GM23338 (cell line): ENCODE results near the gene OR8D2. TPM values are rescaled to one million over a fixed set of nuclear protein-coding genes. Genes with fewer than 3 reads are reported as not detected.
A peak's percentile ranks its signal among the peaks of the same experiment; 100 is the strongest.

Source experiments
- ATAC-seq: fragments of 200-7000 bp; cut with Tn5 transposase; 3 replicates; pipeline ENCODE4 v1.9.1; 2020
- DNase-seq: peaks from one replicate; pipeline ENCODE4 v3.0.0-alpha.2; 2015; ENCODE audit warnings: low spot score
- H2AFZ ChIP-seq: fragments of 200-600 bp; sonication (generic); 2 replicates; pipeline ENCODE4 v1.8.0; 2016; ENCODE audit warnings: antibody characterized with exemption, mild to moderate bottlenecking, moderate library complexity
- H3F3A ChIP-seq: fragments of 200-600 bp; sonication (generic); replicated peaks from 2 replicates; pipeline ENCODE4 v1.8.0; 2017; ENCODE audit warnings: antibody characterized with exemption, mixed run types, low read depth
- H3K27ac ChIP-seq: fragments of 200-600 bp; sonication (generic); 2 replicates; pipeline ENCODE4 v1.6.1; 2016; ENCODE audit warnings: low read depth
- H3K27me3 ChIP-seq: fragments of 200-600 bp; sonication (generic); 2 replicates; pipeline ENCODE4 v1.8.0; 2016; ENCODE audit warnings: mild to moderate bottlenecking, mixed run types, moderate library complexity; ENCODE audit not compliant: insufficient read depth
- H3K36me3 ChIP-seq: fragments of 200-600 bp; sonication (generic); 2 replicates; pipeline ENCODE4 v1.8.0; 2016; ENCODE audit warnings: mild to moderate bottlenecking; ENCODE audit not compliant: insufficient read depth
- H3K4me1 ChIP-seq: fragments of 200-600 bp; sonication (generic); 2 replicates; pipeline ENCODE4 v1.8.0; 2016; ENCODE audit warnings: mild to moderate bottlenecking, moderate library complexity; ENCODE audit not compliant: insufficient read depth
- H3K4me2 ChIP-seq: fragments of 200-600 bp; sonication (generic); 2 replicates; pipeline ENCODE4 v1.7.1; 2017; ENCODE audit warnings: mixed run types
- H3K4me3 ChIP-seq: fragments of 200-600 bp; sonication (generic); 2 replicates; pipeline ENCODE4 v1.6.1; 2016; ENCODE audit warnings: mixed run types
- H3K79me2 ChIP-seq: fragments of 200-600 bp; sonication (generic); replicated peaks from 2 replicates; pipeline ENCODE4 v1.8.0; 2017; ENCODE audit warnings: mild to moderate bottlenecking; ENCODE audit not compliant: insufficient read depth
- H3K9me2 ChIP-seq: fragments of 200-600 bp; sonication (generic); 2 replicates; pipeline ENCODE4 v1.8.0; 2017; ENCODE audit not compliant: insufficient read depth
- H4K20me1 ChIP-seq: fragments of 200-600 bp; sonication (generic); replicated peaks from 2 replicates; pipeline ENCODE4 v1.8.0; 2017; ENCODE audit warnings: mild to moderate bottlenecking; ENCODE audit not compliant: insufficient read depth
- H3K27ac Mint-ChIP-seq: 2 replicates; pipeline ENCODE4 v1.8.0; 2020; ENCODE audit warnings: inconsistent platforms, mild to moderate bottlenecking, moderate library complexity, mixed read lengths
- H3K27me3 Mint-ChIP-seq: 3 replicates; pipeline ENCODE4 v1.8.0; 2022; ENCODE audit warnings: low read depth, mild to moderate bottlenecking, moderate library complexity, mixed read lengths, inconsistent platforms; ENCODE audit not compliant: insufficient read depth, poor library complexity
- H3K36me3 Mint-ChIP-seq: 3 replicates; pipeline ENCODE4 v1.8.0; 2021; ENCODE audit warnings: low read depth, mild to moderate bottlenecking, inconsistent platforms, moderate library complexity, mixed read lengths
- H3K4me1 Mint-ChIP-seq: 3 replicates; pipeline ENCODE4 v1.8.0; 2020; ENCODE audit warnings: mild to moderate bottlenecking, inconsistent platforms, mixed read lengths
- H3K4me3 Mint-ChIP-seq: 3 replicates; pipeline ENCODE4 v1.8.0; 2021; ENCODE audit warnings: moderate library complexity, mild to moderate bottlenecking, inconsistent platforms, mixed read lengths
- H3K9me3 Mint-ChIP-seq: 3 replicates; pipeline ENCODE4 v1.8.0; 2020; ENCODE audit warnings: moderate library complexity, mild to moderate bottlenecking, inconsistent platforms, mixed read lengths
- JUNB ChIP-seq: IDR thresholded peaks from one replicate; pipeline ENCODE4 v1.6.1; 2016; ENCODE audit warnings: antibody characterized with exemption; ENCODE audit not compliant: unreplicated experiment
- STAT1 ChIP-seq: IDR thresholded peaks from one replicate; pipeline ENCODE4 v1.6.1; 2016; ENCODE audit warnings: antibody characterized with exemption; ENCODE audit not compliant: unreplicated experiment
- ZNF114 ChIP-seq: fragments of 250-450 bp; sonication (Bioruptor Pico); IDR thresholded peaks from 2 replicates; pipeline ENCODE4 v1.5.0; 2020; ENCODE audit warnings: mild to moderate bottlenecking, moderate library complexity
- ZNF331 ChIP-seq: fragments of 250-450 bp; sonication (Bioruptor Pico); IDR thresholded peaks from 2 replicates; pipeline ENCODE4 v1.5.0; 2020; ENCODE audit warnings: low read depth, mild to moderate bottlenecking, moderate library complexity
- polyA plus RNA-seq: library from polyadenylated mRNA; unstranded; fragments of >200 nt; fragmentation: Nextera tagmentation; extraction: Ambion mirVana; gene quantifications from 2 replicates; pipeline ENCODE4 v1.2.1, GENCODE V29; 2016
- total RNA-seq: library from RNA; depleted of rRNA; stranded (reverse); fragments of >200 nt; shearing (Covaris generic); gene quantifications from 2 replicates; pipeline ENCODE4 v1.2.3, GENCODE V29; 2014
- TF ChIP-seq, protein P1 (sequence below), 2 experiments: fragments of 200-600 bp in 1 of 2; sonication (generic) in 1 of 2; conservative IDR thresholded peaks; 2 replicates each; pipeline versions ENCODE4 v1.5.1 to v1.6.1; 2016 to 2017; ENCODE audit warnings: antibody characterized with exemption in 2 of 2, low read depth in 2 of 2, mild to moderate bottlenecking in 2 of 2, moderate library complexity in 1 of 2
- TF ChIP-seq, protein P2 (sequence below): IDR thresholded peaks from 2 replicates; pipeline ENCODE4 v1.6.1; 2016; ENCODE audit warnings: antibody characterized with exemption
- TF ChIP-seq, protein P3 (sequence below): fragments of 250-450 bp; sonication (Bioruptor Pico); IDR thresholded peaks from 2 replicates; pipeline ENCODE4 v1.5.0; 2020; ENCODE audit warnings: mild to moderate bottlenecking, moderate library complexity
- TF ChIP-seq, protein P4 (sequence below): IDR thresholded peaks from one replicate; pipeline ENCODE4 v1.6.1; 2018; ENCODE audit warnings: antibody characterized with exemption; ENCODE audit not compliant: unreplicated experiment

Gene OR8D2
- total and polyA plus RNA-seq, 2 experiments from 2014 or later = not detected

DNA sequence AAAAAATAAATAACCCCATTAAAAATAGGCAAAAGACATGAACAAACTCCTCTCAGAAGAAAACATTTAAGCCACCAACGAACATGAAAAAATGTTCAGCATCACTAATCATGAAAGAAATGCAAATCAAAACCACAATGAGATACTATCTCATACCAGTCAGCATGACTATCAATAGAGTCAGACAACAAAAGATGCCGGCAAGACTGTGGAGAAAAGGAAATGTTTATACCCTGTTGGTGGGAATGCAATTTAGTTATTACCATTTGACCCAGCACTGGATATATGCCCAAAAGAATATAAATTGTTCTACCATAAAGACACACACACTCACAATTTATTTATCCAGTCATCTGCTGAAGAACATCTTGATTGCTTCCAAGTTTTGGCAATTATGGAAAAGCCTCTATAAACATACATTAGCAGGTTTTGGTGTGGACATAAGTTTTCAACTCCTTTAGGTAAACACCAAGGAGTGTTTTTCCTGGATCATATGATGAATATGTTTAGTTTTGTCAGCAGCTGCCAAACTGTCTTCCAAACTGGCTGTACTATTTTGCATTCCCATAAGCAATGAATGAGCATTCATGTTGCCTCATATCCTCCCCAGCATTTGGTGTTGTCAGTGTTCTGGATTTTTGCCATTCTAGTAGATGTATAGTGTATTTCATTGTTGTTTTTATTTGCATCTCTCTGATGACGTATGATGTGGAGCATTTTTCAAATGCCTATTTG, 34.2 kb downstream of the OR8D2 start:
- H3K36me3 ChIP-seq = 0 out of 2 replicates have a peak, but pooled peaks cover 3% of the 10 kb centered on the region
- Mint-ChIP-seq H3K4me1 (no peaks in the 10 kb centered on the region), H3K36me3 (peaks cover 8% of the 10 kb centered on the region; the same call in 2 of the 3 replicates), H3K27me3 (peaks cover 6% of the 10 kb centered on the region), H3K4me3 (no peak overlapping the region), H3K27ac (no peak overlapping the region), H3K9me3 (peaks cover 38% of the 10 kb centered on the region)
- no peaks in the 10 kb centered on the region for H3K4me1 ChIP-seq
- no peak overlapping the region for H3K4me2 ChIP-seq
- H3K27ac ChIP-seq = no peak overlapping the region
- TF ChIP-seq STAT1 (no peak), ZNF331 (CRISPR knock-in tag) (no peak)
- TF ChIP-seq, protein P1, sequence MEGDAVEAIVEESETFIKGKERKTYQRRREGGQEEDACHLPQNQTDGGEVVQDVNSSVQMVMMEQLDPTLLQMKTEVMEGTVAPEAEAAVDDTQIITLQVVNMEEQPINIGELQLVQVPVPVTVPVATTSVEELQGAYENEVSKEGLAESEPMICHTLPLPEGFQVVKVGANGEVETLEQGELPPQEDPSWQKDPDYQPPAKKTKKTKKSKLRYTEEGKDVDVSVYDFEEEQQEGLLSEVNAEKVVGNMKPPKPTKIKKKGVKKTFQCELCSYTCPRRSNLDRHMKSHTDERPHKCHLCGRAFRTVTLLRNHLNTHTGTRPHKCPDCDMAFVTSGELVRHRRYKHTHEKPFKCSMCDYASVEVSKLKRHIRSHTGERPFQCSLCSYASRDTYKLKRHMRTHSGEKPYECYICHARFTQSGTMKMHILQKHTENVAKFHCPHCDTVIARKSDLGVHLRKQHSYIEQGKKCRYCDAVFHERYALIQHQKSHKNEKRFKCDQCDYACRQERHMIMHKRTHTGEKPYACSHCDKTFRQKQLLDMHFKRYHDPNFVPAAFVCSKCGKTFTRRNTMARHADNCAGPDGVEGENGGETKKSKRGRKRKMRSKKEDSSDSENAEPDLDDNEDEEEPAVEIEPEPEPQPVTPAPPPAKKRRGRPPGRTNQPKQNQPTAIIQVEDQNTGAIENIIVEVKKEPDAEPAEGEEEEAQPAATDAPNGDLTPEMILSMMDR (conservative IDR thresholded peaks at IDR 0.05; ENCODE audit: low read depth in 2 of 2) = no peak
- TF ChIP-seq, protein P2, sequence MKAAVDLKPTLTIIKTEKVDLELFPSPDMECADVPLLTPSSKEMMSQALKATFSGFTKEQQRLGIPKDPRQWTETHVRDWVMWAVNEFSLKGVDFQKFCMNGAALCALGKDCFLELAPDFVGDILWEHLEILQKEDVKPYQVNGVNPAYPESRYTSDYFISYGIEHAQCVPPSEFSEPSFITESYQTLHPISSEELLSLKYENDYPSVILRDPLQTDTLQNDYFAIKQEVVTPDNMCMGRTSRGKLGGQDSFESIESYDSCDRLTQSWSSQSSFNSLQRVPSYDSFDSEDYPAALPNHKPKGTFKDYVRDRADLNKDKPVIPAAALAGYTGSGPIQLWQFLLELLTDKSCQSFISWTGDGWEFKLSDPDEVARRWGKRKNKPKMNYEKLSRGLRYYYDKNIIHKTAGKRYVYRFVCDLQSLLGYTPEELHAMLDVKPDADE = no peak
- DNase-seq (no peak), ATAC-seq (no peak)
- no peaks in the 10 kb centered on the region for H4K20me1 ChIP-seq
- no peaks in the 10 kb centered on the region for H3K79me2 ChIP-seq
- H3K4me3 ChIP-seq = no peak overlapping the region
- H3K9me2 ChIP-seq = no peaks in the 10 kb centered on the region; the same call in 1 of the 2 replicates
- no peaks in the 10 kb centered on the region for H3K27me3 ChIP-seq
- no peak overlapping the region for H2AFZ ChIP-seq
- no peaks in the 10 kb centered on the region for H3F3A ChIP-seq

DNA sequence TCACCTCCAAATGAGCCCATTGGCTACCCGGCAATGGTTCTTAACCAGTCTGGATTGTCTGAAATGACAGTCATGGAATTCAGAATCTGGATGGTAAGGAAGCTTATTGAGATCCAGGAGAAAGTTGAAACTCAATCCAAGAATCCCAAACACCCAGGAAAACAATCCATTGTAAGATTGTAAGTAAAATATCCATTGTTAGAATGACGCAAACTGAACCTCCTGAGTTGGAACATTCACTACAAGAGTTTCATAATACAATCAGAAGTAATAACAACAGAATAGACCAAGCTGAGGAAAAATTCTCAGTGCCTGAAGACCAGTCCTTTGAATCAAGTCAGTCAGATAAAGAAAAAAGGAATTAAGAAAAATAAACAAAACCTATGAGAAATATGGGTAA, 41.7 kb downstream of the OR8D2 start:
- Mint-ChIP-seq H3K4me1 (peaks cover 10% of the 10 kb centered on the region), H3K9me3 (peaks cover 26% of the 10 kb centered on the region), H3K27ac (no peak overlapping the region), H3K36me3 (peaks cover 5% of the 10 kb centered on the region), H3K4me3 (no peak overlapping the region), H3K27me3 (peaks cover 1% of the 10 kb centered on the region)
- H2AFZ ChIP-seq = peak overlapping the region; percentile 11; the same call in 1 of the 2 replicates
- no peaks in the 10 kb centered on the region for H3K79me2 ChIP-seq
- no peak overlapping the region for H3K27ac ChIP-seq
- no peak overlapping the region for H3K4me2 ChIP-seq
- DNase-seq (no peak), ATAC-seq (no peak)
- peaks cover 14% of the 10 kb centered on the region for H3K4me1 ChIP-seq
- no peak overlapping the region for H3K4me3 ChIP-seq
- no peaks in the 10 kb centered on the region; the same call in none of the 2 replicates for H3K9me2 ChIP-seq
- no peaks in the 10 kb centered on the region for H3K27me3 ChIP-seq
- H3K36me3 ChIP-seq = no peaks in the 10 kb centered on the region
- H4K20me1 ChIP-seq = no peaks in the 10 kb centered on the region
- no peaks in the 10 kb centered on the region for H3F3A ChIP-seq
- TF ChIP-seq STAT1 (no peak), JUNB (no peak), ZNF114 (no peak)
- TF ChIP-seq, protein P3, sequence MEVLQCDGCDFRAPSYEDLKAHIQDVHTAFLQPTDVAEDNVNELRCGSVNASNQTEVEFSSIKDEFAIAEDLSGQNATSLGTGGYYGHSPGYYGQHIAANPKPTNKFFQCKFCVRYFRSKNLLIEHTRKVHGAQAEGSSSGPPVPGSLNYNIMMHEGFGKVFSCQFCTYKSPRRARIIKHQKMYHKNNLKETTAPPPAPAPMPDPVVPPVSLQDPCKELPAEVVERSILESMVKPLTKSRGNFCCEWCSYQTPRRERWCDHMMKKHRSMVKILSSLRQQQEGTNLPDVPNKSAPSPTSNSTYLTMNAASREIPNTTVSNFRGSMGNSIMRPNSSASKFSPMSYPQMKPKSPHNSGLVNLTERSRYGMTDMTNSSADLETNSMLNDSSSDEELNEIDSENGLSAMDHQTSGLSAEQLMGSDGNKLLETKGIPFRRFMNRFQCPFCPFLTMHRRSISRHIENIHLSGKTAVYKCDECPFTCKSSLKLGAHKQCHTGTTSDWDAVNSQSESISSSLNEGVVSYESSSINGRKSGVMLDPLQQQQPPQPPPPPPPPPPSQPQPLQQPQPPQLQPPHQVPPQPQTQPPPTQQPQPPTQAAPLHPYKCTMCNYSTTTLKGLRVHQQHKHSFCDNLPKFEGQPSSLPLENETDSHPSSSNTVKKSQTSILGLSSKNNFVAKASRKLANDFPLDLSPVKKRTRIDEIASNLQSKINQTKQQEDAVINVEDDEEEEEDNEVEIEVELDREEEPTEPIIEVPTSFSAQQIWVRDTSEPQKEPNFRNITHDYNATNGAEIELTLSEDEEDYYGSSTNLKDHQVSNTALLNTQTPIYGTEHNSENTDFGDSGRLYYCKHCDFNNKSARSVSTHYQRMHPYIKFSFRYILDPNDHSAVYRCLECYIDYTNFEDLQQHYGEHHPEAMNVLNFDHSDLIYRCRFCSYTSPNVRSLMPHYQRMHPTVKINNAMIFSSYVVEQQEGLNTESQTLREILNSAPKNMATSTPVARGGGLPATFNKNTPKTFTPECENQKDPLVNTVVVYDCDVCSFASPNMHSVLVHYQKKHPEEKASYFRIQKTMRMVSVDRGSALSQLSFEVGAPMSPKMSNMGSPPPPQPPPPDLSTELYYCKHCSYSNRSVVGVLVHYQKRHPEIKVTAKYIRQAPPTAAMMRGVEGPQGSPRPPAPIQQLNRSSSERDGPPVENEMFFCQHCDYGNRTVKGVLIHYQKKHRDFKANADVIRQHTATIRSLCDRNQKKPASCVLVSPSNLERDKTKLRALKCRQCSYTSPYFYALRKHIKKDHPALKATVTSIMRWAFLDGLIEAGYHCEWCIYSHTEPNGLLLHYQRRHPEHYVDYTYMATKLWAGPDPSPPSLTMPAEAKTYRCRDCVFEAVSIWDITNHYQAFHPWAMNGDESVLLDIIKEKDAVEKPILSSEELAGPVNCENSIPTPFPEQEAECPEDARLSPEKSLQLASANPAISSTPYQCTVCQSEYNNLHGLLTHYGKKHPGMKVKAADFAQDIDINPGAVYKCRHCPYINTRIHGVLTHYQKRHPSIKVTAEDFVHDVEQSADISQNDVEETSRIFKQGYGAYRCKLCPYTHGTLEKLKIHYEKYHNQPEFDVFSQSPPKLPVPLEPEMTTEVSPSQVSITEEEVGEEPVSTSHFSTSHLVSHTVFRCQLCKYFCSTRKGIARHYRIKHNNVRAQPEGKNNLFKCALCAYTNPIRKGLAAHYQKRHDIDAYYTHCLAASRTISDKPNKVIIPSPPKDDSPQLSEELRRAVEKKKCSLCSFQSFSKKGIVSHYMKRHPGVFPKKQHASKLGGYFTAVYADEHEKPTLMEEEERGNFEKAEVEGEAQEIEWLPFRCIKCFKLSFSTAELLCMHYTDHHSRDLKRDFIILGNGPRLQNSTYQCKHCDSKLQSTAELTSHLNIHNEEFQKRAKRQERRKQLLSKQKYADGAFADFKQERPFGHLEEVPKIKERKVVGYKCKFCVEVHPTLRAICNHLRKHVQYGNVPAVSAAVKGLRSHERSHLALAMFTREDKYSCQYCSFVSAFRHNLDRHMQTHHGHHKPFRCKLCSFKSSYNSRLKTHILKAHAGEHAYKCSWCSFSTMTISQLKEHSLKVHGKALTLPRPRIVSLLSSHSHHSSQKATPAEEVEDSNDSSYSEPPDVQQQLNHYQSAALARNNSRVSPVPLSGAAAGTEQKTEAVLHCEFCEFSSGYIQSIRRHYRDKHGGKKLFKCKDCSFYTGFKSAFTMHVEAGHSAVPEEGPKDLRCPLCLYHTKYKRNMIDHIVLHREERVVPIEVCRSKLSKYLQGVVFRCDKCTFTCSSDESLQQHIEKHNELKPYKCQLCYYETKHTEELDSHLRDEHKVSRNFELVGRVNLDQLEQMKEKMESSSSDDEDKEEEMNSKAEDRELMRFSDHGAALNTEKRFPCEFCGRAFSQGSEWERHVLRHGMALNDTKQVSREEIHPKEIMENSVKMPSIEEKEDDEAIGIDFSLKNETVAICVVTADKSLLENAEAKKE (CRISPR knock-in tag) = no peak
- TF ChIP-seq, protein P4, sequence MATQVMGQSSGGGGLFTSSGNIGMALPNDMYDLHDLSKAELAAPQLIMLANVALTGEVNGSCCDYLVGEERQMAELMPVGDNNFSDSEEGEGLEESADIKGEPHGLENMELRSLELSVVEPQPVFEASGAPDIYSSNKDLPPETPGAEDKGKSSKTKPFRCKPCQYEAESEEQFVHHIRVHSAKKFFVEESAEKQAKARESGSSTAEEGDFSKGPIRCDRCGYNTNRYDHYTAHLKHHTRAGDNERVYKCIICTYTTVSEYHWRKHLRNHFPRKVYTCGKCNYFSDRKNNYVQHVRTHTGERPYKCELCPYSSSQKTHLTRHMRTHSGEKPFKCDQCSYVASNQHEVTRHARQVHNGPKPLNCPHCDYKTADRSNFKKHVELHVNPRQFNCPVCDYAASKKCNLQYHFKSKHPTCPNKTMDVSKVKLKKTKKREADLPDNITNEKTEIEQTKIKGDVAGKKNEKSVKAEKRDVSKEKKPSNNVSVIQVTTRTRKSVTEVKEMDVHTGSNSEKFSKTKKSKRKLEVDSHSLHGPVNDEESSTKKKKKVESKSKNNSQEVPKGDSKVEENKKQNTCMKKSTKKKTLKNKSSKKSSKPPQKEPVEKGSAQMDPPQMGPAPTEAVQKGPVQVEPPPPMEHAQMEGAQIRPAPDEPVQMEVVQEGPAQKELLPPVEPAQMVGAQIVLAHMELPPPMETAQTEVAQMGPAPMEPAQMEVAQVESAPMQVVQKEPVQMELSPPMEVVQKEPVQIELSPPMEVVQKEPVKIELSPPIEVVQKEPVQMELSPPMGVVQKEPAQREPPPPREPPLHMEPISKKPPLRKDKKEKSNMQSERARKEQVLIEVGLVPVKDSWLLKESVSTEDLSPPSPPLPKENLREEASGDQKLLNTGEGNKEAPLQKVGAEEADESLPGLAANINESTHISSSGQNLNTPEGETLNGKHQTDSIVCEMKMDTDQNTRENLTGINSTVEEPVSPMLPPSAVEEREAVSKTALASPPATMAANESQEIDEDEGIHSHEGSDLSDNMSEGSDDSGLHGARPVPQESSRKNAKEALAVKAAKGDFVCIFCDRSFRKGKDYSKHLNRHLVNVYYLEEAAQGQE = no peak
